GM10266 (cell line): ENCODE measurements around the gene ZC3H12A.

Experiments
- DNase-seq: peaks from one replicate; pipeline ENCODE4 v3.0.0; 2012; ENCODE audit errors: extremely low spot score
- CTCF ChIP-seq: IDR thresholded peaks from 2 replicates; pipeline ENCODE4 v1.5.1; 2012; ENCODE audit warnings: mild to moderate bottlenecking, low read depth; ENCODE audit not compliant: control insufficient read depth, insufficient read depth; ENCODE audit errors: missing control alignments

Gene ZC3H12A

GRCh38 chr1:37486680-37487618, 12.6 kb downstream of the ZC3H12A start:
- TF ChIP-seq CTCF, result peak; percentile 95
- peak; percentile 71 for DNase-seq

- TF ChIP-seq CTCF, result no peak
- DNase-seq, result no peak
These were observed 13.2 kb downstream of the ZC3H12A start for GRCh38 chr1:37487619-37487984.

- no peak for TF ChIP-seq CTCF
- no peak for DNase-seq
These were observed 19.1 kb downstream of the ZC3H12A start for GRCh38 chr1:37493336-37494098.

GRCh38 chr1:37495875-37496274, 21.5 kb downstream of the ZC3H12A start:
- DNase-seq, result no peak
- TF ChIP-seq CTCF, result no peak

GRCh38 chr1:37497832-37498231, 23.5 kb downstream of the ZC3H12A start:
- no peak for DNase-seq

GRCh38 chr1:37498872-37499617, 24.7 kb downstream of the ZC3H12A start:
- no peak for TF ChIP-seq CTCF
- DNase-seq, result no peak

More at GRCh38 chr1:37497832-37498231, 23.5 kb downstream of the ZC3H12A start:
- no peak for TF ChIP-seq CTCF
